ENCODE data around the gene NEUROG2.
"Not testable (repeated sequence)": the region's sequence is repeated elsewhere in the genome, so short reads cannot be mapped to it uniquely, and the experiment has no call there.

- TF ChIP-seq EZH2 (IDR thresholded peaks at IDR 0.05; ENCODE audit: low read length, unreplicated experiment); CTCF (conservative IDR thresholded peaks at IDR 0.05; ENCODE audit: low read depth, low read length); EZH2phosphoT487 (IDR thresholded peaks at IDR 0.05; ENCODE audit: borderline replicate concordance, low read length): not testable (repeated sequence)
Measured at GRCh38 chr4:112490808-112491207, 25.2 kb downstream of the NEUROG2 start.
